PFSK-1 (cell line): Measurements from ENCODE around the gene SMIM24.
A peak's percentile ranks its signal among the peaks of the same experiment; 100 is the strongest.

Experiments used
- FOXP2 ChIP-seq: optimal IDR thresholded peaks from 2 replicates; pipeline ENCODE3; 2011; ENCODE audit warnings: borderline replicate concordance, control low read depth, inconsistent platforms; ENCODE audit not compliant: insufficient read depth; ENCODE audit errors: extremely low read length, extremely low read depth
- POLR2AphosphoS5 ChIP-seq: IDR thresholded peaks from 2 replicates; pipeline ENCODE4 v1.6.1; 2012; ENCODE audit warnings: low read depth, mild to moderate bottlenecking, control low read depth, low read length, moderate library complexity
- REST ChIP-seq, 2 experiments: IDR thresholded peaks; 2 replicates each; pipeline versions ENCODE4 v1.6.1 to v1.8.0; 2011 to 2012; ENCODE audit warnings: low read depth in 2 of 2, low read length in 2 of 2, control low read depth in 1 of 2, inconsistent platforms in 1 of 2, mild to moderate bottlenecking in 1 of 2, moderate library complexity in 1 of 2; ENCODE audit not compliant: insufficient read depth in 1 of 2
- SIN3A ChIP-seq: IDR thresholded peaks from 2 replicates; pipeline ENCODE4 v1.6.1; 2012; ENCODE audit warnings: mild to moderate bottlenecking, low read length, moderate library complexity, borderline replicate concordance; ENCODE audit not compliant: insufficient read depth
- TAF1 ChIP-seq: IDR thresholded peaks from 2 replicates; pipeline ENCODE4 v1.6.1; 2012; ENCODE audit warnings: low read length, control low read depth, borderline replicate concordance; ENCODE audit not compliant: insufficient read depth

SMIM24 gene

GRCh38 chr19:3459089-3459881 is 21.0 kb downstream of the SMIM24 start:
- peak; percentile 77 for TF ChIP-seq FOXP2
- no peak; the same call in none of the 2 replicates for TF ChIP-seq POLR2AphosphoS5
- TF ChIP-seq TAF1: no peak
- no peak for TF ChIP-seq REST (IDR thresholded peaks at IDR 0.05; ENCODE audit: insufficient read depth in 1 of 2, low read depth in 2 of 2, low read length in 2 of 2)
- 0 out of 2 replicates have a peak, but pooled peaks have one; percentile 16 for TF ChIP-seq SIN3A

GRCh38 chr19:3458229-3459088 is 21.9 kb downstream of the SMIM24 start:
- TF ChIP-seq SIN3A: no peak
- TF ChIP-seq TAF1: no peak
- no peak for TF ChIP-seq REST (IDR thresholded peaks at IDR 0.05; ENCODE audit: insufficient read depth in 1 of 2, low read depth in 2 of 2, low read length in 2 of 2)
- no peak for TF ChIP-seq POLR2AphosphoS5
- no peak for TF ChIP-seq FOXP2

- TF ChIP-seq REST (IDR thresholded peaks at IDR 0.05; ENCODE audit: insufficient read depth in 1 of 2, low read depth in 2 of 2, low read length in 2 of 2) (0 out of 4 replicates have a peak, but pooled peaks of 1 of the 2 experiments have one; percentile 9), SIN3A (no peak)
Observed at GRCh38 chr19:3457528-3458228, 22.6 kb downstream of the SMIM24 start.

GRCh38 chr19:3456925-3457527 is 23.3 kb downstream of the SMIM24 start:
- TF ChIP-seq POLR2AphosphoS5: no peak
- TF ChIP-seq SIN3A: no peak
- peak; percentile 8 for TF ChIP-seq FOXP2

GRCh38 chr19:3455960-3456601 is 24.2 kb downstream of the SMIM24 start:
- TF ChIP-seq SIN3A: no peak
- TF ChIP-seq REST (IDR thresholded peaks at IDR 0.05; ENCODE audit: insufficient read depth in 1 of 2, low read depth in 2 of 2, low read length in 2 of 2): no peak
- TF ChIP-seq POLR2AphosphoS5: no peak
- no peak for TF ChIP-seq TAF1
- TF ChIP-seq FOXP2: no peak
